GM12878 (cell line): ENCODE results near the gene CHN2. TPM values are rescaled to one million over a fixed set of nuclear protein-coding genes. Genes with fewer than 3 reads are reported as not detected.

ENCODE experiments used
- ATAC-seq: fragments of 200-7000 bp; cut with Tn5 transposase; 3 replicates; pipeline ENCODE4 v1.9.1; 2020; ENCODE audit warnings: mild to moderate bottlenecking, moderate library complexity
- BruUV-seq: library from RNA; stranded (reverse); fragments of 400-500 nt; replicated peaks from 2 replicates; lab custom pipeline; 2021; lab: Mats Ljungman, UMichigan
- CTCF ChIA-PET: fragments of 300-600 bp; sonication (Branson Sonifier 250); formaldehyde crosslinking; extraction: SDS; loops from one replicate; lab custom pipeline; 2021; ENCODE audit warnings: inconsistent platforms; lab: Yijun Ruan, JAX
- POLR2A ChIA-PET: fragments of 350-600 bp; formaldehyde crosslinking; extraction: SDS; loops from one replicate; lab custom pipeline; 2021; ENCODE audit warnings: inconsistent platforms; lab: Charles Lee
- RAD21 ChIA-PET: fragments of 300-600 bp; sonication (Branson Sonifier 250); formaldehyde crosslinking; loops from one replicate; lab custom pipeline; 2023; ENCODE audit warnings: antibody characterized with exemption; ENCODE audit not compliant: unreplicated experiment; lab: Charles Lee
- SMC1A ChIA-PET: fragments of 300-600 bp; sonication (Branson Sonifier 250); formaldehyde crosslinking; loops from one replicate; lab custom pipeline; 2023; ENCODE audit not compliant: unreplicated experiment, uncharacterized antibody; lab: Charles Lee
- DNase-seq: peaks from one replicate; pipeline ENCODE4 v3.0.0-alpha.2; 2011; ENCODE audit warnings: low read depth, low spot score
- FAIRE-seq: peaks from 3 replicates; lab custom pipeline; 2011; peaks lifted over from hg19 to GRCh38; lab: Jason Lieb, UNC
- H2AFZ ChIP-seq: 2 replicates; pipeline ENCODE4 v1.6.0; 2011; ENCODE audit warnings: low read depth, low read length, control low read depth; ENCODE audit not compliant: control insufficient read depth
- H3K27ac ChIP-seq: 2 replicates; pipeline ENCODE4 v1.5.1; 2011; ENCODE audit warnings: control low read depth; ENCODE audit not compliant: control insufficient read depth, insufficient read depth
- H3K27me3 ChIP-seq, 2 experiments: replicated peaks in 1 of 2; 2 replicates each; pipeline versions ENCODE4 v1.6.0 to v1.6.1; 2011; ENCODE audit warnings: low read length in 1 of 2; ENCODE audit not compliant: control insufficient read depth in 2 of 2, insufficient read depth in 2 of 2
- H3K36me3 ChIP-seq, 2 experiments: 2 replicates each; pipeline ENCODE4 v1.5.1; 2011; ENCODE audit warnings: low read length in 1 of 2; ENCODE audit not compliant: control insufficient read depth in 2 of 2, insufficient read depth in 2 of 2
- H3K4me1 ChIP-seq: 2 replicates; pipeline ENCODE4 v1.6.1; 2011; ENCODE audit warnings: mild to moderate bottlenecking, low read length, moderate library complexity, mixed read lengths; ENCODE audit not compliant: control insufficient read depth, insufficient read depth
- H3K4me2 ChIP-seq: 2 replicates; pipeline ENCODE4 v1.6.0; 2011; ENCODE audit warnings: control low read depth; ENCODE audit not compliant: control insufficient read depth, insufficient read depth
- H3K4me3 ChIP-seq: fragments of 200-600 bp; sonication (generic); 2 replicates; pipeline ENCODE4 v1.5.1; 2016
- H3K79me2 ChIP-seq: 2 replicates; pipeline ENCODE4 v1.6.0; 2011; ENCODE audit warnings: low read length; ENCODE audit not compliant: control insufficient read depth, insufficient read depth
- H3K9ac ChIP-seq: 2 replicates; pipeline ENCODE4 v1.8.0; 2011; ENCODE audit warnings: low read length, control low read depth, mixed read lengths; ENCODE audit not compliant: control insufficient read depth, insufficient read depth
- H3K9me3 ChIP-seq: replicated peaks from 3 replicates; pipeline ENCODE4 v1.5.1; 2011; ENCODE audit warnings: mild to moderate bottlenecking, low read length; ENCODE audit not compliant: control insufficient read depth, insufficient read depth
- H4K20me1 ChIP-seq: 2 replicates; pipeline ENCODE4 v1.6.0; 2011; ENCODE audit not compliant: control insufficient read depth, insufficient read depth
- KDM1A ChIP-seq: fragments of 200-600 bp; sonication (generic); IDR thresholded peaks from 2 replicates; pipeline ENCODE4 v1.6.1; 2016; ENCODE audit warnings: borderline replicate concordance
- LARP7 ChIP-seq: fragments of 450-650 bp; IDR thresholded peaks from 2 replicates; pipeline ENCODE4 v1.6.1; 2017; ENCODE audit warnings: mild to moderate bottlenecking
- PML ChIP-seq: IDR thresholded peaks from 2 replicates; pipeline ENCODE4 v1.6.1; 2012; ENCODE audit warnings: low read length, inconsistent platforms
- RAD51 ChIP-seq: fragments of 450-650 bp; IDR thresholded peaks from 2 replicates; pipeline ENCODE4 v1.6.1; 2016; ENCODE audit warnings: moderate library complexity, mild to moderate bottlenecking, inconsistent platforms
- TARDBP ChIP-seq: IDR thresholded peaks from 2 replicates; pipeline ENCODE4 v1.6.1; 2016; ENCODE audit warnings: borderline replicate concordance
- ZBED1 ChIP-seq: IDR thresholded peaks from 2 replicates; pipeline ENCODE4 v1.6.1; 2016; ENCODE audit warnings: borderline replicate concordance
- ZNF274 ChIP-seq: IDR thresholded peaks from one replicate; pipeline ENCODE4 v1.8.0; 2011; ENCODE audit not compliant: insufficient read length, insufficient read depth
- ZNF384 ChIP-seq: IDR thresholded peaks from 2 replicates; pipeline ENCODE4 v1.6.1; 2012; ENCODE audit warnings: low read depth, mild to moderate bottlenecking, low read length, improper control_type of control experiment, borderline replicate concordance
- WGBS: methylation state at CpG from one replicate; pipeline ENCODE4 v1.1.6; 2016; ENCODE audit warnings: low lambda C conversion rate; ENCODE audit not compliant: insufficient replicate concordance, insufficient coverage; ENCODE audit errors: missing lambda C conversion rate; 5-methylcytosine and 5-hydroxymethylcytosine counted together
- in situ Hi-C: fragments of 300-500 bp; cut with MboI; formaldehyde crosslinking; loops from 9 replicates; pipeline ENCODE4 v1.14.3; 2018; ENCODE audit warnings: mixed read lengths
- intact Hi-C: fragments of 100-400 bp; cut with micrococcal nuclease; formaldehyde crosslinking; loops from one replicate; pipeline ENCODE4 v1.14.2; 2022; ENCODE audit not compliant: unreplicated experiment
- polyA plus RNA-seq, 11 experiments: library from polyadenylated mRNA; depleted of rRNA in 4 of 11; unstranded in 6 of 11; stranded (reverse) in 5 of 11; fragments of >200 nt; fragmentation: Nextera tagmentation in 4 of 11; fragmentation: Illumina TruSeq in 1 of 11; extraction: Ambion mirVana in 4 of 11; extraction: Trizol in 1 of 11; gene quantifications; 1 replicate in 1 of 11; 2 replicates in 10 of 11; pipeline versions ENCODE4 v1.2.1 to v1.2.3, GENCODE V29; 2011 to 2016; ENCODE audit warnings: inconsistent platforms in 2 of 11, missing spikeins in 2 of 11, low read depth in 1 of 11
- total RNA-seq, 4 experiments: library from RNA; depleted of rRNA in 3 of 4; stranded (reverse); fragments of >200 nt in 3 of 4; fragmentation: Illumina TruSeq in 1 of 4; extraction: Trizol in 1 of 4; gene quantifications; 2 replicates each; pipeline versions ENCODE4 v1.2.1 to v1.2.3, GENCODE V29; 2013 to 2021
- TF ChIP-seq, protein P1 (sequence below): IDR thresholded peaks from 2 replicates; pipeline ENCODE4 v1.6.1; 2011; ENCODE audit warnings: borderline replicate concordance, low read depth, mild to moderate bottlenecking, moderate library complexity, low read length; ENCODE audit not compliant: insufficient read depth, poor library complexity, severe bottlenecking
- TF ChIP-seq, protein P2 (sequence below): IDR thresholded peaks from 2 replicates; pipeline ENCODE4 v1.6.1; 2012; ENCODE audit warnings: low read length, inconsistent platforms
- TF ChIP-seq, protein P3 (sequence below): fragments of 450-650 bp; IDR thresholded peaks from 2 replicates; pipeline ENCODE4 v1.6.1; 2017; ENCODE audit warnings: borderline replicate concordance
- TF ChIP-seq, protein P4 (sequence below): IDR thresholded peaks from 2 replicates; pipeline ENCODE4 v1.6.1; 2012; ENCODE audit warnings: low read depth, low read length, improper control_type of control experiment
- TF ChIP-seq, protein P5 (sequence below): fragments of 450-650 bp; IDR thresholded peaks from 2 replicates; pipeline ENCODE4 v1.6.1; 2017; ENCODE audit warnings: mild to moderate bottlenecking, low read depth, inconsistent platforms; ENCODE audit not compliant: poor library complexity, severe bottlenecking

CHN2 gene
- total and polyA plus RNA-seq, 10 of the 15 experiments (the other 5 are each of a cell fraction or from before 2014, with no cell fraction given): 0.11 to 3.8 (median 0.37) TPM; not detected in 2

DNA sequence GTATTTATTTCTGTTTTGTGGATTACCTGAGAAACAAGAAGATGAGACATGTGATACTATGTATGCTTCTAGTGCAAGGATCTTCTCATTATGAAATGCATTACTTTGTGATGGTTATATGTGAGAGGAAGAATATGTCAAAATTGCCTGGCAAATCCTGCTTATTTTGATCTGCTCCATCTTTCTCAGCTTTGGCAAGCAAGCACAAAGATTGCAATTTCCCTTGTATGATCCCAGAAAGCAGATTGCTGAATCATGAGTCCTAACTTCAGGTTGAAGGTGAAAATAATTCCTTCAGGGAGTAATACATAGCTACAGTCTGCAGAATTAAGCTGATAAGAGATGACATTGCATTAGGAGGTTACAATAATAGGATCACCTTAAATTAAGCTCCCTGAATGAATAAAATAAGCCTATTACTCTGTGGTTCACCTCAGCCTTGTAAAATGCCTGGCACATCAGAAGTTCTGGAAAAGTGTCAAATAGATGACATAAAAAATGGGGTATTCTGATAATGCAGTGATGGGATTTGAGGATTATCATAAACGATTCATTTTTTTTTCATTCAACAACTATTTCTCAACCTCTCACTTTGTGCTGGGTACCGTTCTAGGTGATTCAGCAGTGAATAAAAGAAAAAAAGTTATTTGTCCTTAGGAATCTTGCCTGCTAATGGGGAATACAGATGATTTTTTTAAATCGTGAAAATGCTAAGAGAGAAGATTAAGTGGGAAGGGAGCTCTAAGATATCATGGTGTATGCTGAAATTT is 120.7 kb downstream of the CHN2 start (continued):
- TF ChIP-seq RAD51 (no peak), ZNF274 (no peak), PML (no peak), ZNF384 (no peak)
- TF ChIP-seq, protein P1, sequence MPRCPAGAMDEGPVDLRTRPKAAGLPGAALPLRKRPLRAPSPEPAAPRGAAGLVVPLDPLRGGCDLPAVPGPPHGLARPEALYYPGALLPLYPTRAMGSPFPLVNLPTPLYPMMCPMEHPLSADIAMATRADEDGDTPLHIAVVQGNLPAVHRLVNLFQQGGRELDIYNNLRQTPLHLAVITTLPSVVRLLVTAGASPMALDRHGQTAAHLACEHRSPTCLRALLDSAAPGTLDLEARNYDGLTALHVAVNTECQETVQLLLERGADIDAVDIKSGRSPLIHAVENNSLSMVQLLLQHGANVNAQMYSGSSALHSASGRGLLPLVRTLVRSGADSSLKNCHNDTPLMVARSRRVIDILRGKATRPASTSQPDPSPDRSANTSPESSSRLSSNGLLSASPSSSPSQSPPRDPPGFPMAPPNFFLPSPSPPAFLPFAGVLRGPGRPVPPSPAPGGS: no peak
- TF ChIP-seq, protein P2, sequence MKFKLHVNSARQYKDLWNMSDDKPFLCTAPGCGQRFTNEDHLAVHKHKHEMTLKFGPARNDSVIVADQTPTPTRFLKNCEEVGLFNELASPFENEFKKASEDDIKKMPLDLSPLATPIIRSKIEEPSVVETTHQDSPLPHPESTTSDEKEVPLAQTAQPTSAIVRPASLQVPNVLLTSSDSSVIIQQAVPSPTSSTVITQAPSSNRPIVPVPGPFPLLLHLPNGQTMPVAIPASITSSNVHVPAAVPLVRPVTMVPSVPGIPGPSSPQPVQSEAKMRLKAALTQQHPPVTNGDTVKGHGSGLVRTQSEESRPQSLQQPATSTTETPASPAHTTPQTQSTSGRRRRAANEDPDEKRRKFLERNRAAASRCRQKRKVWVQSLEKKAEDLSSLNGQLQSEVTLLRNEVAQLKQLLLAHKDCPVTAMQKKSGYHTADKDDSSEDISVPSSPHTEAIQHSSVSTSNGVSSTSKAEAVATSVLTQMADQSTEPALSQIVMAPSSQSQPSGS: no peak
- TF ChIP-seq, protein P3, sequence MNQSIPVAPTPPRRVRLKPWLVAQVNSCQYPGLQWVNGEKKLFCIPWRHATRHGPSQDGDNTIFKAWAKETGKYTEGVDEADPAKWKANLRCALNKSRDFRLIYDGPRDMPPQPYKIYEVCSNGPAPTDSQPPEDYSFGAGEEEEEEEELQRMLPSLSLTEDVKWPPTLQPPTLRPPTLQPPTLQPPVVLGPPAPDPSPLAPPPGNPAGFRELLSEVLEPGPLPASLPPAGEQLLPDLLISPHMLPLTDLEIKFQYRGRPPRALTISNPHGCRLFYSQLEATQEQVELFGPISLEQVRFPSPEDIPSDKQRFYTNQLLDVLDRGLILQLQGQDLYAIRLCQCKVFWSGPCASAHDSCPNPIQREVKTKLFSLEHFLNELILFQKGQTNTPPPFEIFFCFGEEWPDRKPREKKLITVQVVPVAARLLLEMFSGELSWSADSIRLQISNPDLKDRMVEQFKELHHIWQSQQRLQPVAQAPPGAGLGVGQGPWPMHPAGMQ: no peak

DNA sequence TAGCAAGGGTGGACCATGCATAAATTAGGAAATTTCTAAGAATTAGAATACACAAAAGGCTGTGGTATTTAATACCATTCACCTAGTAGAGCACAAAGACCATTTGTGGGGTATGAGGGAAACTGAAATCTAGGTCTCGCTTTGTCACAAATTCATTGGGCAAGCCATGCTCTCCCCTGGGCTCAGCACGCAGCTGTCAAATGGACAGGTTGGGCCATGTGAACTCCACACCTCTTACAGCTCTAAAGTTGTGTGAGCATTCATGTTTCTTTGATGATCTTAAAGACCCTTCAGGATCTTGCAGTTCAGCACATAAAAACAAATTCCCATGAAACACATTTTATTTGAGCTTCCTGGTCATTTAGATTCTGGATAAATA is 121.3 kb downstream of the CHN2 start:
- ChIA-PET POLR2A (no interaction called here), CTCF (interaction anchor here (1.3 to 1.5 kb wide), 2 partner anchors 8 to 11 kb away, joined by 3 to 4 read pairs; no protein-coding TSS in a partner anchor), RAD21 (no interaction called here), SMC1A (no interaction called here)
- Histone ChIP-seq H3K4me2 (no peak overlapping the region), H3K4me3 (no peak overlapping the region), H3K36me3 (no peaks in the 10 kb centered on the region), H4K20me1 (no peaks in the 10 kb centered on the region), H2AFZ (no peak overlapping the region), H3K4me1 (no peaks in the 10 kb centered on the region), H3K27ac (no peak overlapping the region), H3K79me2 (no peaks in the 10 kb centered on the region), H3K9me3 (no peaks in the 10 kb centered on the region), H3K9ac (no peak overlapping the region), H3K27me3 (no peaks in the 10 kb centered on the region; a peak in 1 of 4 replicates)
- intact Hi-C loops: no loop called here
- FAIRE-seq: no peak
- WGBS: 50% methylated on average over 2 of the region's 2 CpGs
- BruUV-seq: no TSS peak
- DNase-seq: no peak
- in situ Hi-C loops: no loop called here
- ATAC-seq: no peak
- TF ChIP-seq, protein P1: no peak
- TF ChIP-seq KDM1A (no peak), TARDBP (no peak), RAD51 (no peak), ZBED1 (no peak), LARP7 (no peak)
- TF ChIP-seq, protein P4, sequence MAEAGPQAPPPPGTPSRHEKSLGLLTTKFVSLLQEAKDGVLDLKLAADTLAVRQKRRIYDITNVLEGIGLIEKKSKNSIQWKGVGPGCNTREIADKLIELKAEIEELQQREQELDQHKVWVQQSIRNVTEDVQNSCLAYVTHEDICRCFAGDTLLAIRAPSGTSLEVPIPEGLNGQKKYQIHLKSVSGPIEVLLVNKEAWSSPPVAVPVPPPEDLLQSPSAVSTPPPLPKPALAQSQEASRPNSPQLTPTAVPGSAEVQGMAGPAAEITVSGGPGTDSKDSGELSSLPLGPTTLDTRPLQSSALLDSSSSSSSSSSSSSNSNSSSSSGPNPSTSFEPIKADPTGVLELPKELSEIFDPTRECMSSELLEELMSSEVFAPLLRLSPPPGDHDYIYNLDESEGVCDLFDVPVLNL: no peak
- TF ChIP-seq, protein P5, sequence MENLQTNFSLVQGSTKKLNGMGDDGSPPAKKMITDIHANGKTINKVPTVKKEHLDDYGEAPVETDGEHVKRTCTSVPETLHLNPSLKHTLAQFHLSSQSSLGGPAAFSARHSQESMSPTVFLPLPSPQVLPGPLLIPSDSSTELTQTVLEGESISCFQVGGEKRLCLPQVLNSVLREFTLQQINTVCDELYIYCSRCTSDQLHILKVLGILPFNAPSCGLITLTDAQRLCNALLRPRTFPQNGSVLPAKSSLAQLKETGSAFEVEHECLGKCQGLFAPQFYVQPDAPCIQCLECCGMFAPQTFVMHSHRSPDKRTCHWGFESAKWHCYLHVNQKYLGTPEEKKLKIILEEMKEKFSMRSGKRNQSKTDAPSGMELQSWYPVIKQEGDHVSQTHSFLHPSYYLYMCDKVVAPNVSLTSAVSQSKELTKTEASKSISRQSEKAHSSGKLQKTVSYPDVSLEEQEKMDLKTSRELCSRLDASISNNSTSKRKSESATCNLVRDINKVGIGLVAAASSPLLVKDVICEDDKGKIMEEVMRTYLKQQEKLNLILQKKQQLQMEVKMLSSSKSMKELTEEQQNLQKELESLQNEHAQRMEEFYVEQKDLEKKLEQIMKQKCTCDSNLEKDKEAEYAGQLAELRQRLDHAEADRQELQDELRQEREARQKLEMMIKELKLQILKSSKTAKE: no peak
